Neutrophil (primary cell): Measurements from ENCODE around the gene LY6G6C.

Experiments
- H3K27ac ChIP-seq: fragments of 200-600 bp; sonication (generic); 2 replicates; pipeline ENCODE4 v1.5.1; 2016; ENCODE audit warnings: mild to moderate bottlenecking, moderate library complexity
- H3K27me3 ChIP-seq: fragments of 200-600 bp; sonication (generic); 2 replicates; pipeline ENCODE4 v1.6.0; 2016; ENCODE audit warnings: mild to moderate bottlenecking
- H3K36me3 ChIP-seq: fragments of 200-600 bp; sonication (generic); 2 replicates; pipeline ENCODE4 v1.5.1; 2017
- H3K4me1 ChIP-seq, 2 experiments: fragments of 200-600 bp in 1 of 2; sonication (generic) in 1 of 2; 1 replicate in 1 of 2; 2 replicates in 1 of 2; pipeline versions ENCODE4 v1.5.1 to v1.6.1; 2013 to 2016; ENCODE audit warnings: low read depth in 1 of 2, low read length in 1 of 2, mild to moderate bottlenecking in 1 of 2, moderate library complexity in 1 of 2; ENCODE audit not compliant: control insufficient read depth in 1 of 2, insufficient read depth in 1 of 2
- H3K4me3 ChIP-seq, 2 experiments: fragments of 200-600 bp in 1 of 2; sonication (generic) in 1 of 2; 1 replicate in 1 of 2; 2 replicates in 1 of 2; pipeline ENCODE4 v1.5.1; 2013 to 2016; ENCODE audit warnings: low read depth in 1 of 2, low read length in 1 of 2, mild to moderate bottlenecking in 1 of 2, moderate library complexity in 1 of 2
- H3K9me3 ChIP-seq: fragments of 200-600 bp; sonication (generic); 2 replicates; pipeline ENCODE4 v1.5.1; 2016
- TF ChIP-seq, protein P1 (sequence below): fragments of 200-600 bp; sonication (generic); IDR thresholded peaks from 2 replicates; pipeline ENCODE4 v1.5.1; 2016; ENCODE audit warnings: antibody characterized with exemption

LY6G6C gene

DNA sequence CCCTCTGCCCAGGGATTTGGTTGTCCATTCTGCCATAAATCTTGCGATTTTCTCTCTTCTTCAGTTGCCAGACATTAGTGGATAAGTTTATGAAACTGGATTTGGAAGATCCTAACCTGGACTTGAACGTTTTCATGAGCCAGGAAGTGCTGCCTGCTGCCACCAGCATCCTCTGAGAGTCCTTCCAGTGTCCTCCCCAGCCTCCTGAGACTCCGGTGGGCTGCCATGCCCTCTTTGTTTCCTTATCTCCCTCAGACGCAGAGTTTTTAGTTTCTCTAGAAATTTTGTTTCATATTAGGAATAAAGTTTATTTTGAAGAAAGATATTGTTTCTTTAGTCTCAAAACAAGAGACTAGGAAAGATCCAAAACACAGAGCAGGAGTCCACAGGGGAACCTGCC, 40.8 kb upstream of the LY6G6C start, which contains the start of gene SAPCD1:
Gene SAPCD1 (plus strand): TSS at position 301 of the 400 bp plus-strand sequence. CDS start 399 bp downstream, outside the sequence.
- Histone ChIP-seq H3K36me3 (peaks cover 23% of the 10 kb centered on the region), H3K27ac (no peak within 1 kb of the TSS), H3K4me3 (no peak within 1 kb of the TSS), H3K27me3 (no peaks in the 10 kb centered on the region), H3K9me3 (no peaks in the 10 kb centered on the region), H3K4me1 (peaks cover 0 to 2% of the 10 kb centered on the region in 2 experiments)
- TF ChIP-seq, protein P1, sequence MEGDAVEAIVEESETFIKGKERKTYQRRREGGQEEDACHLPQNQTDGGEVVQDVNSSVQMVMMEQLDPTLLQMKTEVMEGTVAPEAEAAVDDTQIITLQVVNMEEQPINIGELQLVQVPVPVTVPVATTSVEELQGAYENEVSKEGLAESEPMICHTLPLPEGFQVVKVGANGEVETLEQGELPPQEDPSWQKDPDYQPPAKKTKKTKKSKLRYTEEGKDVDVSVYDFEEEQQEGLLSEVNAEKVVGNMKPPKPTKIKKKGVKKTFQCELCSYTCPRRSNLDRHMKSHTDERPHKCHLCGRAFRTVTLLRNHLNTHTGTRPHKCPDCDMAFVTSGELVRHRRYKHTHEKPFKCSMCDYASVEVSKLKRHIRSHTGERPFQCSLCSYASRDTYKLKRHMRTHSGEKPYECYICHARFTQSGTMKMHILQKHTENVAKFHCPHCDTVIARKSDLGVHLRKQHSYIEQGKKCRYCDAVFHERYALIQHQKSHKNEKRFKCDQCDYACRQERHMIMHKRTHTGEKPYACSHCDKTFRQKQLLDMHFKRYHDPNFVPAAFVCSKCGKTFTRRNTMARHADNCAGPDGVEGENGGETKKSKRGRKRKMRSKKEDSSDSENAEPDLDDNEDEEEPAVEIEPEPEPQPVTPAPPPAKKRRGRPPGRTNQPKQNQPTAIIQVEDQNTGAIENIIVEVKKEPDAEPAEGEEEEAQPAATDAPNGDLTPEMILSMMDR: no peak

DNA sequence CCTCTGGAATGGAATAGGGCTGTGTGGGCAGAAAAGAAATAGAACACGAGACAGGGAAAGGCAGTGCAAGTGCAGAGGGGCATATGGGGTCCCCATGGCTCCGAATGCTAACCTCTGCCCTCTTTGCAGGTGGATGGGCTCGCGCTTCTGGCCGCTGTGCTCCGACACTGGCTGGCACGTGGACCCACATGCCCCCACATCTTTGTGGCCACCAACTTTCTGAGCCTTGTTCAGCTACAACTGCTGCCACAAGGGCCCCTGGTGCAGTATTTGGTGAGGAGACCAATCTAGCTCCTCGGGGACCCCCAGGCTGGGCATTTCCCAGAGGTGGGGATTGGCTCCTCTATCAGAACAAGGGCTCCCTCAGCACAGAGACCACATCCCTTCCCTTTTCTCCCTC, 39.8 kb upstream of the LY6G6C start:
- H3K27me3 ChIP-seq: no peaks in the 10 kb centered on the region
- no peaks in the 10 kb centered on the region for H3K4me1 ChIP-seq
- peaks cover 23% of the 10 kb centered on the region for H3K36me3 ChIP-seq
- H3K9me3 ChIP-seq: no peaks in the 10 kb centered on the region
- no peak overlapping the region for H3K27ac ChIP-seq
- H3K4me3 ChIP-seq: no peak overlapping the region
- TF ChIP-seq, protein P1: no peak

DNA sequence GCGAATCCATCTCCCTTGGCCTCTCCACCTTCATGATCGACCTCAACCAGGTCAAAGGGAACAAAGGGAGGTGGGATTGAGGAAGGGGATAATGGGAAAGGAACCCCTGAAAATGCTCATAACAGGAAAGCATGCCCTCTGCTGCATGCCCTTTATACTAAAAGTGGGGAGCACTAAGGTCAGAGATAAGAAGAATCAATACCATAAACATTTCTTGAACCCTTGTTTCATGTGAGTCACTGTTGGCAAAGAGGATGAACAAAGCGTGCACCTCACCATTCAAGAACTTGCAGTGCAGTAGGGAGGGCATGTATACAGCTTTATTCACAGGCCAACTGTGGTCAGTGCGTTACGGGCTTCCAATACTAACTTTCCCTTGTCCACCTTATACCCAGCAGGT, 39.2 kb upstream of the LY6G6C start:
- TF ChIP-seq, protein P1: no peak
- Histone ChIP-seq H3K27me3 (no peaks in the 10 kb centered on the region), H3K27ac (no peak overlapping the region), H3K36me3 (peaks cover 23% of the 10 kb centered on the region), H3K4me1 (no peaks in the 10 kb centered on the region), H3K4me3 (no peak overlapping the region), H3K9me3 (no peaks in the 10 kb centered on the region)

DNA sequence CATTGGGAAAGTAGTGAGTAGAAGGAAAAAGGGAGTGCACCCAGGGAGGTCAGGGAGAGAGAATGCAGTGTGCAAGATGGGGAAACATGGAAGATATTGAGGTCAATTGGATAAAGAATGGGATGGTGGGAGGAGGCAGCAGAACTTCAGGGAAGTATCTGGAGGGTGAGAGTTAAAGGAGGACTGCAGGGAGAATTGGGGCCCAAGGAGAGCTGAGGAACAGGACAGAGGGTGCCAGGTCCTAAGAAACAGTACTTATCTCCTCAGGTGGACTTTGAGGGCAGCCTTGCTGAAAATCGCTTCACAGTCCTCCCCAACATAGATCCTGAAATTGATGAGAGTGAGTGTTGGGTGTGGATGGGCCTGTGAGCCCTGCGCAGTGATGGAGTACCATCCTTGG, 36.7 kb upstream of the LY6G6C start:
- Histone ChIP-seq H3K36me3 (peaks cover 23% of the 10 kb centered on the region), H3K27me3 (no peaks in the 10 kb centered on the region), H3K9me3 (no peaks in the 10 kb centered on the region), H3K27ac (no peak overlapping the region), H3K4me1 (no peaks in the 10 kb centered on the region), H3K4me3 (no peak overlapping the region)
- TF ChIP-seq, protein P1: no peak

DNA sequence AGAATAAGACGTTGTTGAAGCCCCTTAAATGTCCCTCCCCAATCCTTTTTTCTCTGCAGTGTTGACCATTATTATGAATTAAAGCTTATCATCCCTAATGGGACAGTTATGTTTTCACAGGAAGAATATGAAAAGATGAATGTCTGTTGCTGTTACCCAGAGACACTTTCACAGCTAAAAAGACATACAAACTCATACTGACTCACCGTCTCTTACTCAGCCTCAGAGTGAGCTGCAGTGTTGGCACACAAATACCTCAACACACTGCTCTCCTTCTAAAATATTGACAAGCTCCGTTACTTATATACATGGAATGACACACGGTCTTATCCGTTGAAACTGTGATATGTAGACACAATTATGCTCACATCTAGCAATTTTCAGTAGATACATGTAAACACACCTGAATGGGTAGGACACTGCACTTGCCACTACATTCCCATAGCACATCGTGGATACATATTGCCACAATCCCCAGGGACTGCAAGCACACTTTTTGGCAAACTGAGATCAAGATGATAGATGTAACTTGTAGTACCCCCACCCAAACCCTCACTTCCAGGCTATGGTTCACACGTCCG, 31.3 kb upstream of the LY6G6C start:
- TF ChIP-seq, protein P1: no peak
- H3K9me3 ChIP-seq: no peaks in the 10 kb centered on the region
- no peak overlapping the region for H3K4me3 ChIP-seq
- no peak overlapping the region for H3K27ac ChIP-seq
- H3K4me1 ChIP-seq: no peaks in the 10 kb centered on the region
- H3K27me3 ChIP-seq: no peaks in the 10 kb centered on the region
- H3K36me3 ChIP-seq: no peaks in the 10 kb centered on the region
